HL-60 (cell line): ENCODE measurements around the gene PDE6D.

Experiments
- CTCF ChIP-seq: IDR thresholded peaks from one replicate; pipeline ENCODE4 v1.5.1; 2011; ENCODE audit warnings: low read length, control low read depth, inconsistent platforms; ENCODE audit not compliant: insufficient read depth
- GABPA ChIP-seq: IDR thresholded peaks from 2 replicates; pipeline ENCODE4 v1.6.1; 2012; ENCODE audit warnings: low read depth
- POLR2AphosphoS5 ChIP-seq: IDR thresholded peaks from 2 replicates; pipeline ENCODE4 v1.6.1; 2012; ENCODE audit warnings: low read depth
- REST ChIP-seq: IDR thresholded peaks from 2 replicates; pipeline ENCODE4 v1.6.1; 2012; ENCODE audit warnings: low read depth; ENCODE audit not compliant: insufficient replicate concordance
- SPI1 ChIP-seq: IDR thresholded peaks from 2 replicates; pipeline ENCODE4 v1.6.1; 2012; ENCODE audit warnings: low read depth, mild to moderate bottlenecking, borderline replicate concordance

GRCh38 chr2:231752061-231752460 lies 29.0 kb downstream of the PDE6D start:
- TF ChIP-seq CTCF (no peak), SPI1 (no peak), POLR2AphosphoS5 (no peak), REST (no peak), GABPA (no peak)
